ENCODE measurements around the gene AHSP.

DNA sequence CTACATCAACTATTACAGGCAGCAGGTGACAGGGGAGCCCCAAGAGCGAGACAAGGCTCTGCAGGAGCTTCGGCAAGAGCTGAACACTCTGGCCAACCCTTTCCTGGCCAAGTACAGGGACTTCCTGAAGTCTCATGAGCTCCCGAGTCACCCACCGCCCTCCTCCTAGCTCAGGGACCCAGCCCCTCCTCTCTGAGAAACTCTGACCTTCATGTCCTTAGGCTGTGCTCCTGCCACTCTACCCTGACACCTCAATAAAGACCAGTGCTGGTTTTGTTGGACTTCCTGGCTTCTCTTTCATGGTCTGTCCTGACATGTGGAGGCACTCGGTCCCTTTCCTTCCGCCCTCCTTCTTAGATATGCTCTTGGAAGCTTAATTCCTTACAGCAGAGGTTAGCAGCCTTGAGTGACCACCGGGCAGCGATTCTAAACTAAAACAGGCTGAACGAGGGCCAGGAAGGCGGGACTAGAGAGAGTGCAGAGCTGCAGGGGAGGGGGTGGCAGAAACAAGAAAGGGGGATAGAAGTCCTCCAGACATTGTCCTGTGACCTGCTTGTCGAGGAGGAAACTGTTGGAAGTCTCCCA lies 915 bp downstream of the AHSP start:
- no peak for TF ChIP-seq SP3 (tag by site-specific recombination; IDR thresholded peaks at IDR 0.05)
- no peak for TF ChIP-seq ZNF404 (tag by site-specific recombination; IDR thresholded peaks at IDR 0.05)
- TF ChIP-seq, protein P1, sequence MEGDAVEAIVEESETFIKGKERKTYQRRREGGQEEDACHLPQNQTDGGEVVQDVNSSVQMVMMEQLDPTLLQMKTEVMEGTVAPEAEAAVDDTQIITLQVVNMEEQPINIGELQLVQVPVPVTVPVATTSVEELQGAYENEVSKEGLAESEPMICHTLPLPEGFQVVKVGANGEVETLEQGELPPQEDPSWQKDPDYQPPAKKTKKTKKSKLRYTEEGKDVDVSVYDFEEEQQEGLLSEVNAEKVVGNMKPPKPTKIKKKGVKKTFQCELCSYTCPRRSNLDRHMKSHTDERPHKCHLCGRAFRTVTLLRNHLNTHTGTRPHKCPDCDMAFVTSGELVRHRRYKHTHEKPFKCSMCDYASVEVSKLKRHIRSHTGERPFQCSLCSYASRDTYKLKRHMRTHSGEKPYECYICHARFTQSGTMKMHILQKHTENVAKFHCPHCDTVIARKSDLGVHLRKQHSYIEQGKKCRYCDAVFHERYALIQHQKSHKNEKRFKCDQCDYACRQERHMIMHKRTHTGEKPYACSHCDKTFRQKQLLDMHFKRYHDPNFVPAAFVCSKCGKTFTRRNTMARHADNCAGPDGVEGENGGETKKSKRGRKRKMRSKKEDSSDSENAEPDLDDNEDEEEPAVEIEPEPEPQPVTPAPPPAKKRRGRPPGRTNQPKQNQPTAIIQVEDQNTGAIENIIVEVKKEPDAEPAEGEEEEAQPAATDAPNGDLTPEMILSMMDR (tag by site-specific recombination; IDR thresholded peaks at IDR 0.05), result no peak
- TF ChIP-seq ZNF211 (tag by site-specific recombination; IDR thresholded peaks at IDR 0.05; ENCODE audit: low read depth), result no peak
- TF ChIP-seq, protein P2, sequence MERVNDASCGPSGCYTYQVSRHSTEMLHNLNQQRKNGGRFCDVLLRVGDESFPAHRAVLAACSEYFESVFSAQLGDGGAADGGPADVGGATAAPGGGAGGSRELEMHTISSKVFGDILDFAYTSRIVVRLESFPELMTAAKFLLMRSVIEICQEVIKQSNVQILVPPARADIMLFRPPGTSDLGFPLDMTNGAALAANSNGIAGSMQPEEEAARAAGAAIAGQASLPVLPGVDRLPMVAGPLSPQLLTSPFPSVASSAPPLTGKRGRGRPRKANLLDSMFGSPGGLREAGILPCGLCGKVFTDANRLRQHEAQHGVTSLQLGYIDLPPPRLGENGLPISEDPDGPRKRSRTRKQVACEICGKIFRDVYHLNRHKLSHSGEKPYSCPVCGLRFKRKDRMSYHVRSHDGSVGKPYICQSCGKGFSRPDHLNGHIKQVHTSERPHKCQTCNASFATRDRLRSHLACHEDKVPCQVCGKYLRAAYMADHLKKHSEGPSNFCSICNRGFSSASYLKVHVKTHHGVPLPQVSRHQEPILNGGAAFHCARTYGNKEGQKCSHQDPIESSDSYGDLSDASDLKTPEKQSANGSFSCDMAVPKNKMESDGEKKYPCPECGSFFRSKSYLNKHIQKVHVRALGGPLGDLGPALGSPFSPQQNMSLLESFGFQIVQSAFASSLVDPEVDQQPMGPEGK (tag by site-specific recombination; IDR thresholded peaks at IDR 0.05), result no peak
- TF ChIP-seq, protein P3, sequence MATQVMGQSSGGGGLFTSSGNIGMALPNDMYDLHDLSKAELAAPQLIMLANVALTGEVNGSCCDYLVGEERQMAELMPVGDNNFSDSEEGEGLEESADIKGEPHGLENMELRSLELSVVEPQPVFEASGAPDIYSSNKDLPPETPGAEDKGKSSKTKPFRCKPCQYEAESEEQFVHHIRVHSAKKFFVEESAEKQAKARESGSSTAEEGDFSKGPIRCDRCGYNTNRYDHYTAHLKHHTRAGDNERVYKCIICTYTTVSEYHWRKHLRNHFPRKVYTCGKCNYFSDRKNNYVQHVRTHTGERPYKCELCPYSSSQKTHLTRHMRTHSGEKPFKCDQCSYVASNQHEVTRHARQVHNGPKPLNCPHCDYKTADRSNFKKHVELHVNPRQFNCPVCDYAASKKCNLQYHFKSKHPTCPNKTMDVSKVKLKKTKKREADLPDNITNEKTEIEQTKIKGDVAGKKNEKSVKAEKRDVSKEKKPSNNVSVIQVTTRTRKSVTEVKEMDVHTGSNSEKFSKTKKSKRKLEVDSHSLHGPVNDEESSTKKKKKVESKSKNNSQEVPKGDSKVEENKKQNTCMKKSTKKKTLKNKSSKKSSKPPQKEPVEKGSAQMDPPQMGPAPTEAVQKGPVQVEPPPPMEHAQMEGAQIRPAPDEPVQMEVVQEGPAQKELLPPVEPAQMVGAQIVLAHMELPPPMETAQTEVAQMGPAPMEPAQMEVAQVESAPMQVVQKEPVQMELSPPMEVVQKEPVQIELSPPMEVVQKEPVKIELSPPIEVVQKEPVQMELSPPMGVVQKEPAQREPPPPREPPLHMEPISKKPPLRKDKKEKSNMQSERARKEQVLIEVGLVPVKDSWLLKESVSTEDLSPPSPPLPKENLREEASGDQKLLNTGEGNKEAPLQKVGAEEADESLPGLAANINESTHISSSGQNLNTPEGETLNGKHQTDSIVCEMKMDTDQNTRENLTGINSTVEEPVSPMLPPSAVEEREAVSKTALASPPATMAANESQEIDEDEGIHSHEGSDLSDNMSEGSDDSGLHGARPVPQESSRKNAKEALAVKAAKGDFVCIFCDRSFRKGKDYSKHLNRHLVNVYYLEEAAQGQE (tag by site-specific recombination; IDR thresholded peaks at IDR 0.05), result no peak
- TF ChIP-seq ZNF529 (tag by site-specific recombination; IDR thresholded peaks at IDR 0.05; ENCODE audit: insufficient replicate concordance), result no peak
- TF ChIP-seq ZNF146 (tag by site-specific recombination; IDR thresholded peaks at IDR 0.05), result no peak
- no peak for TF ChIP-seq ZNF560 (tag by site-specific recombination; IDR thresholded peaks at IDR 0.05; ENCODE audit: borderline replicate concordance)
- no peak for TF ChIP-seq ZNF133 (tag by site-specific recombination; IDR thresholded peaks at IDR 0.05)
